GM12874 (cell line): Measurements from ENCODE around the gene RPS4Y1.
A peak's percentile ranks its signal among the peaks of the same experiment; 100 is the strongest.

ENCODE experiments used
- CTCF ChIP-seq: IDR thresholded peaks from 2 replicates; pipeline ENCODE4 v1.5.1; 2011; ENCODE audit warnings: low read depth, mild to moderate bottlenecking, control low read depth, low read length, moderate library complexity; ENCODE audit not compliant: insufficient read depth

The RPS4Y1 gene

GRCh38 chrY:2913066-2913815 is 71.8 kb downstream of the RPS4Y1 start:
- peak; percentile 33; the same call in 1 of the 2 replicates for TF ChIP-seq CTCF
